ENCODE measurements around the gene PAH.
A peak's percentile ranks its signal among the peaks of the same experiment; 100 is the strongest.
"Not testable (repeated sequence)": the region's sequence is repeated elsewhere in the genome, so short reads cannot be mapped to it uniquely, and the experiment has no call there.

The PAH gene

GRCh38 chr12:102833687-102834441 is 83.2 kb downstream of the PAH start:
- no peaks in the 10 kb centered on the region for H3K27me3 ChIP-seq (replicated peaks)
- H3K27ac ChIP-seq, result no peak overlapping the region
- H3K4me3 ChIP-seq (ENCODE audit: low read depth, low read length), result no peak overlapping the region
- DNase-seq, result peak; percentile 14
- H3K36me3 ChIP-seq (replicated peaks), result no peaks in the 10 kb centered on the region
- in situ Hi-C loops (cut with HindIII; ENCODE audit: low pct_ligation_motif_present, low sequenced_read_pairs), result no loop called here
- TF ChIP-seq, protein P1, sequence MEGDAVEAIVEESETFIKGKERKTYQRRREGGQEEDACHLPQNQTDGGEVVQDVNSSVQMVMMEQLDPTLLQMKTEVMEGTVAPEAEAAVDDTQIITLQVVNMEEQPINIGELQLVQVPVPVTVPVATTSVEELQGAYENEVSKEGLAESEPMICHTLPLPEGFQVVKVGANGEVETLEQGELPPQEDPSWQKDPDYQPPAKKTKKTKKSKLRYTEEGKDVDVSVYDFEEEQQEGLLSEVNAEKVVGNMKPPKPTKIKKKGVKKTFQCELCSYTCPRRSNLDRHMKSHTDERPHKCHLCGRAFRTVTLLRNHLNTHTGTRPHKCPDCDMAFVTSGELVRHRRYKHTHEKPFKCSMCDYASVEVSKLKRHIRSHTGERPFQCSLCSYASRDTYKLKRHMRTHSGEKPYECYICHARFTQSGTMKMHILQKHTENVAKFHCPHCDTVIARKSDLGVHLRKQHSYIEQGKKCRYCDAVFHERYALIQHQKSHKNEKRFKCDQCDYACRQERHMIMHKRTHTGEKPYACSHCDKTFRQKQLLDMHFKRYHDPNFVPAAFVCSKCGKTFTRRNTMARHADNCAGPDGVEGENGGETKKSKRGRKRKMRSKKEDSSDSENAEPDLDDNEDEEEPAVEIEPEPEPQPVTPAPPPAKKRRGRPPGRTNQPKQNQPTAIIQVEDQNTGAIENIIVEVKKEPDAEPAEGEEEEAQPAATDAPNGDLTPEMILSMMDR (IDR thresholded peaks at IDR 0.05; ENCODE audit: low read depth, low read length, missing control alignments), result no peak

DNA sequence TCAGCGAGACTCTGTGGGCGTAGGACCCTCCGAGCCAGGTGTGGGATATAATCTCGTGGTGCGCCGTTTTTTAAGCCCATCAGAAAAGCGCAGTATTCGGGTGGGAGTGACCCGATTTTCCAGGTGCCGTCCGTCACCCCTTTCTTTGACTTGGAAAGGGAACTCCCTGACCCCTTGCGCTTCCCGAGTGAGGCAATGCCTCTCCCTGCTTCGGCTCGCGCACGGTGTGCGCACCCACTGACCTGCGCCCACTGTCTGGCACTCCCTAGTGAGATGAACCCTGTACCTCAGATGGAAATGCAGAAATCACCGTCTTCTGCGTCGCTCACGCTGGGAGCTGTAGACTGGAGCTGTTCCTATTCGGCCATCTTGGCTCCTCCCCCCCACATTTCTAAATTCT is 84.2 kb downstream of the PAH start:
- in situ Hi-C loops (cut with HindIII; ENCODE audit: low pct_ligation_motif_present, low sequenced_read_pairs); H3K4me3 ChIP-seq (ENCODE audit: low read depth, low read length); H3K27ac ChIP-seq; H3K27me3 ChIP-seq (replicated peaks); H3K36me3 ChIP-seq (replicated peaks); DNase-seq: not testable (repeated sequence)

DNA sequence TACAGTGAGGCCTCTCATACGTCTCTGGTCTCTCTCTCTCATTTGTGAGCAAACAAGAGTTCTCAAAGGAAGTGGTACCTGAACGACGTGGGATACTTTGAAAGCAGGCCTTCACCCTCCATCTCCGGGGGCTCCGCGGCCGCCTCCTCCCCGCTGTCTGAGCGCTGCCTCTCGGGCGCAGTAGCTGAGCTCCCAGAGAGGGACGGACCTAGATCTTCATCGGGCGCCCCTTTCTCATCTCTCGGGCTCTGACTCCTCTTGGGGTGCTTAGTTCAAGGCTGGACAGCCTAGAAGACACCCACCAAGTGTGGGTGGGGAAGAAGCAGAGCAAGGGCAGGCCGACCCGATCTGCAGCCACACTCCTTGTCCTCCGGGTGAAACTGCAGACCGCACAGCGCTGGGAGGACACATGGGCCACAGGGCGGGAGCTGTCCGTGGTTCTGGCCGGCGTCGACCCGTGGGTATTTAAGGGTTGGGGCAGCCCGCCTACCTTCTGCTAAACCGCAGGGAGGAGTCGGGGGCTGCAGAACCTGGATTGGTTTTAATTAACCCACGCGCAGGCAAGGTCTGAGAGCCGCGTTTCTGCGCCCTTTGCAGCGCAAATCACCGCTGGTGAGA is 92.7 kb downstream of the PAH start:
- peak; percentile 14 for DNase-seq
- no peak overlapping the region for H3K4me3 ChIP-seq (ENCODE audit: low read depth, low read length)

DNA sequence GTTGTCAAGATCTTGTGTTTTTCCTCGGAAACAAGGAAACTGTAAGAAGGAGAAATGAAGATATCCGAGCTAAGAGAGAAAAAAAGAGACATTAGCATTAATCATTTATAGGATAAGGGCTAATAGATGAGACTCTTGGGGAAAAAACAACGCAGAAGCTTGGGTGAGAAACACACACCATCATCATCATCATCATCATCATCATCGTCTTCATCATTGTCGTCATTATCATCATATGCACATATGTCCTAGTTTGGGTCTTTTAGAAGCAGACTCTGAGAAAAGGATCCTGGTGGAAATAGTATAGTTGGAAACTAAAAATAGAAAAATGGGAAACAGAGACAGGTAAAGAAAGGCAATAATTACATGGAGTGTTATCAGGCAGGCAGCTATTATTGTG is 95.9 kb downstream of the PAH start:
- Histone ChIP-seq H3K27me3 (replicated peaks) (no peaks in the 10 kb centered on the region), H3K4me3 (ENCODE audit: low read depth, low read length) (no peak overlapping the region), H3K36me3 (replicated peaks) (no peaks in the 10 kb centered on the region), H3K27ac (no peak overlapping the region)
- in situ Hi-C loops (cut with HindIII; ENCODE audit: low pct_ligation_motif_present, low sequenced_read_pairs), result no loop called here
- no peak for DNase-seq
- TF ChIP-seq, protein P1 (IDR thresholded peaks at IDR 0.05; ENCODE audit: low read depth, low read length, missing control alignments), result no peak

More for the DNA sequence above, 92.7 kb downstream of the PAH start:
- no peaks in the 10 kb centered on the region for H3K27me3 ChIP-seq (replicated peaks)
- TF ChIP-seq, protein P1 (IDR thresholded peaks at IDR 0.05; ENCODE audit: low read depth, low read length, missing control alignments), result no peak
- in situ Hi-C loops (cut with HindIII; ENCODE audit: low pct_ligation_motif_present, low sequenced_read_pairs), result no loop called here
- H3K36me3 ChIP-seq (replicated peaks), result no peaks in the 10 kb centered on the region
- no peak overlapping the region for H3K27ac ChIP-seq

DNA sequence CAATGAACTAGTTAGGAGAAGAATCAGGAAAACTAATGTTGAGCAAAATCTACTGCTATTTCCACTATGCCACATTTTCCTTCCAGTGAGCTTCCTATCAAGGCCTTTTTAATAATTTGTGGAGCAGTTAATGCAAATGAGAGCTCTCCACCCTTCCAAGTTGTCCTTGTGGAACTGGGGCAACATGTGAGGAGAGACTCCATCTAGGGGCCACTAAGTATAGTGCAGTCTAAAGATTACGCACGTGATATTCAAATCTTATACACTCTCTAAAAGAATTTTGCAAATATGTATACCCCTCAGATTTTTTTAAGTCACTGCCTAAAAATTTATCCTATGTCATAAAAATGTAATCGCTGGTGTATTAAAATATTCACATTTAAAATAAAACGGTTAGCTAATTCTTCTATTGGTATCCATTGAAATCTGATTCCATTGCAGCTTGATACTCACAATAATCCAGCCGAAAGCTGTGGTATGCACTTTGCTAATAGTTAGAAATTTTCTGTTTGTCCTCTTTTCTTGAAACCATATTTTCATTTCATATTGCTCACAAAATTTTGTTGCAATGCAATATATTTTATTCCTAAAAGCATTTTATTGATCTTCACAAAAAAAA is 100.1 kb downstream of the PAH start:
- Histone ChIP-seq H3K4me3 (ENCODE audit: low read depth, low read length) (no peak overlapping the region), H3K27me3 (replicated peaks) (no peaks in the 10 kb centered on the region), H3K36me3 (replicated peaks) (no peaks in the 10 kb centered on the region), H3K27ac (no peak overlapping the region)
- TF ChIP-seq, protein P1 (IDR thresholded peaks at IDR 0.05; ENCODE audit: low read depth, low read length, missing control alignments), result peak; percentile 65
- in situ Hi-C loops (cut with HindIII; ENCODE audit: low pct_ligation_motif_present, low sequenced_read_pairs), result no loop called here
- peak; percentile 18 for DNase-seq

DNA sequence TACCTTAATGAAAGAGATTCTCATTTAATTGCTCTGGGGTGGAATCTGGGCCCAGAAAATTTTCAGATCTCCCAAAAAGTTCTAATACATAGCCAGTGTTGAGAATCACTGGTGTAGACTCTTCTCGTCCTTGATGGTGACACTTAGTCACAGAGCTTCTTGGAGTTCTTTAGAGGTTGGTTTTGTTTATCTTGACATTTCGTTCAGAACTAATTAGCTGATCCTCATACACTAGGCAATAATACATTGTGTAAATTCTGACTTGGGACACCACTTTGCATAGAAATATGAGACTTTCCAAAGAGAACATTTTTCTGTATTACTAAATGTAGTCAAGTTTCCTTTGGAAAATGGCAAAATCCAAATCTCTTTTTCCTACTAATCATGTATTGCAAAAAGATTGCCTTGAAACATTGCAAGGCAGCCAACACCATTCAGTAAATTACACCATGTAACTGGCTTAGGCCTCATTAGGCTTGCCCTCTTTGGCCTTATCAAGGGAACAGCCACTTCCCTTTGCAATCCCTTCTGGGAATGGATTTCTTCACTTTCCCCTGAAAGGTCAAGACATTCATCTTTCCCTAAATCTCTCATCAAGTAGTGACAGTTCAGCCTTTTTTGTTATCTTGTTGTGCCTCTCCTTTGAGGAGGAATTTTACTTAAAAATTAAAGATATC is 102.2 kb downstream of the PAH start:
- H3K27ac ChIP-seq, result no peak overlapping the region
- in situ Hi-C loops (cut with HindIII; ENCODE audit: low pct_ligation_motif_present, low sequenced_read_pairs), result no loop called here
- DNase-seq, result no peak
- TF ChIP-seq, protein P1 (IDR thresholded peaks at IDR 0.05; ENCODE audit: low read depth, low read length, missing control alignments), result no peak
- H3K36me3 ChIP-seq (replicated peaks), result no peaks in the 10 kb centered on the region
- no peak overlapping the region for H3K4me3 ChIP-seq (ENCODE audit: low read depth, low read length)
- no peaks in the 10 kb centered on the region for H3K27me3 ChIP-seq (replicated peaks)

Data from brain microvascular endothelial cell (primary cell).